ENCODE measurements around the gene ALDH5A1.

DNA sequence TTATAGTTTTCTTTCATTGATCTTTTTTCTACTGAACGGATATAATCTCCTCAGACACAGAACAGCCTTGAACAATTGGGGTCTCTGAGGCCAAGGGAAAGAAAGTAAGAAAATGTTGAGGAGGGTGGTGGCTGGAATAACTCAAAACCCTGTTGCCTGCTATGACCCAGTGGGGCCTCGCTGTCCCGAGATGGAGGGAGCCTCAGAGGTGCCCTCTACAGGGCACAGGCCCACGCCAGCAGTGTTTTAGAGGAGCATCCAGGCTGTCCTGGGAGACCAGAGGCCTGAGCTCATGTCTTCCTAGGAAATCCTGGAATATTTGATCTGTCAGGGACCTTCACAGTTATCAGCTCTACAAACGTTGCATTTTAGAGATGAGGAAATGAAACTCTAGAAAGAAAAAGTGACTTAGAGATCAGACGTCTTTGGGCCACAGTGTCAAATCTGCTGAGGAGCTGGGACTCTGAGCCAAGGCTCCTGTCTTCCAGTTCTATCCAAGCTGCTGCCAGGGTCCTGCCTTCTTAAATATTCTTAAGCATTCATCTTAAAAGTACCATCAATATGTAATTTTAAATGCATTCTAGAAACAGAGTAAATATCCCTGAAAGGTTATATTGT lies 26.3 kb downstream of the ALDH5A1 start:
- TF ChIP-seq ZNF146 (tag by site-specific recombination; IDR thresholded peaks at IDR 0.05) (no peak), OSR2 (tag by site-specific recombination; IDR thresholded peaks at IDR 0.05) (no peak), REPIN1 (tag by site-specific recombination; IDR thresholded peaks at IDR 0.05; ENCODE audit: low read depth) (no peak)
- TF ChIP-seq, protein P1, sequence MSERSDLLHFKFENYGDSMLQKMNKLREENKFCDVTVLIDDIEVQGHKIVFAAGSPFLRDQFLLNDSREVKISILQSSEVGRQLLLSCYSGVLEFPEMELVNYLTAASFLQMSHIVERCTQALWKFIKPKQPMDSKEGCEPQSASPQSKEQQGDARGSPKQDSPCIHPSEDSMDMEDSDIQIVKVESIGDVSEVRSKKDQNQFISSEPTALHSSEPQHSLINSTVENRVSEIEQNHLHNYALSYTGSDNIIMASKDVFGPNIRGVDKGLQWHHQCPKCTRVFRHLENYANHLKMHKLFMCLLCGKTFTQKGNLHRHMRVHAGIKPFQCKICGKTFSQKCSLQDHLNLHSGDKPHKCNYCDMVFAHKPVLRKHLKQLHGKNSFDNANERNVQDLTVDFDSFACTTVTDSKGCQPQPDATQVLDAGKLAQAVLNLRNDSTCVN (tag by site-specific recombination; optimal IDR thresholded peaks at IDR 0.05), result no peak

Data from HEK293 (cell line).